GM12878 (cell line): ENCODE results near the gene TAF6L. TPM values are rescaled to one million over a fixed set of nuclear protein-coding genes. Genes with fewer than 3 reads are reported as not detected.

Source experiments
- BCL11A ChIP-seq: IDR thresholded peaks from 2 replicates; pipeline ENCODE4 v1.6.1; 2011; ENCODE audit warnings: low read depth, low read length
- BHLHE40 ChIP-seq, 2 experiments: fragments of 450-650 bp in 1 of 2; IDR thresholded peaks; 2 replicates each; pipeline ENCODE4 v1.6.1; 2011 to 2017; ENCODE audit warnings: low read depth in 2 of 2, borderline replicate concordance in 1 of 2, improper control_type of control experiment in 1 of 2, low read length in 1 of 2, mild to moderate bottlenecking in 1 of 2
- CBFB ChIP-seq: IDR thresholded peaks from 2 replicates; pipeline ENCODE4 v1.6.1; 2016; ENCODE audit warnings: antibody characterized with exemption, low read depth
- CBX5 ChIP-seq: sonication (generic); IDR thresholded peaks from 2 replicates; pipeline ENCODE4 v1.6.1; 2016; ENCODE audit warnings: low read depth, moderate library complexity, mild to moderate bottlenecking, inconsistent platforms
- CREM ChIP-seq: IDR thresholded peaks from 2 replicates; pipeline ENCODE4 v1.6.1; 2014; ENCODE audit warnings: antibody characterized with exemption, low read depth
- EED ChIP-seq: sonication (generic); IDR thresholded peaks from 2 replicates; pipeline ENCODE4 v1.6.1; 2016; ENCODE audit warnings: antibody characterized with exemption, low read depth
- EGR1 ChIP-seq, 2 experiments: IDR thresholded peaks; 1 replicate in 1 of 2; 2 replicates in 1 of 2; pipeline ENCODE4 v1.6.1; 2011 to 2012; ENCODE audit warnings: low read depth in 2 of 2, low read length in 2 of 2, borderline replicate concordance in 1 of 2, mild to moderate bottlenecking in 1 of 2, moderate library complexity in 1 of 2
- GABPA ChIP-seq: IDR thresholded peaks from 2 replicates; pipeline ENCODE4 v1.6.1; 2014; ENCODE audit warnings: antibody characterized with exemption, low read depth, mild to moderate bottlenecking, inconsistent platforms
- LARP7 ChIP-seq: fragments of 450-650 bp; IDR thresholded peaks from 2 replicates; pipeline ENCODE4 v1.6.1; 2017; ENCODE audit warnings: mild to moderate bottlenecking
- MEF2A ChIP-seq: IDR thresholded peaks from 2 replicates; pipeline ENCODE4 v1.6.1; 2011; ENCODE audit warnings: low read depth, mild to moderate bottlenecking, low read length, moderate library complexity; ENCODE audit not compliant: insufficient read depth
- MYC ChIP-seq: IDR thresholded peaks from 2 replicates; pipeline ENCODE4 v1.6.1; 2011; ENCODE audit warnings: mild to moderate bottlenecking, low read length, moderate library complexity, inconsistent platforms; ENCODE audit not compliant: insufficient read depth, insufficient replicate concordance, insufficient read length, severe bottlenecking
- PAX5 ChIP-seq: IDR thresholded peaks from 2 replicates; pipeline ENCODE4 v1.6.1; 2011; ENCODE audit warnings: low read depth, low read length, borderline replicate concordance
- PML ChIP-seq: IDR thresholded peaks from 2 replicates; pipeline ENCODE4 v1.6.1; 2012; ENCODE audit warnings: low read length, inconsistent platforms
- RB1 ChIP-seq: fragments of 450-650 bp; formaldehyde crosslinking; IDR thresholded peaks from 2 replicates; pipeline ENCODE4 v1.6.1; 2017; ENCODE audit warnings: mild to moderate bottlenecking, borderline replicate concordance
- SMARCA5 ChIP-seq: fragments of 450-650 bp; IDR thresholded peaks from 2 replicates; pipeline ENCODE4 v1.6.1; 2017; ENCODE audit warnings: mild to moderate bottlenecking
- SRF ChIP-seq, 2 experiments: IDR thresholded peaks; 2 replicates each; pipeline ENCODE4 v1.6.1; 2011; ENCODE audit warnings: low read depth in 2 of 2, low read length in 2 of 2, mild to moderate bottlenecking in 1 of 2, moderate library complexity in 1 of 2
- YY1 ChIP-seq: IDR thresholded peaks from 2 replicates; pipeline ENCODE4 v1.6.1; 2011; ENCODE audit warnings: low read depth, mild to moderate bottlenecking, low read length
- polyA plus RNA-seq, 11 experiments: library from polyadenylated mRNA; depleted of rRNA in 4 of 11; unstranded in 6 of 11; stranded (reverse) in 5 of 11; fragments of >200 nt; fragmentation: Nextera tagmentation in 4 of 11; fragmentation: Illumina TruSeq in 1 of 11; extraction: Ambion mirVana in 4 of 11; extraction: Trizol in 1 of 11; gene quantifications; 1 replicate in 1 of 11; 2 replicates in 10 of 11; pipeline versions ENCODE4 v1.2.1 to v1.2.3, GENCODE V29; 2011 to 2016; ENCODE audit warnings: inconsistent platforms in 2 of 11, missing spikeins in 2 of 11, low read depth in 1 of 11
- total RNA-seq, 4 experiments: library from RNA; depleted of rRNA in 3 of 4; stranded (reverse); fragments of >200 nt in 3 of 4; fragmentation: Illumina TruSeq in 1 of 4; extraction: Trizol in 1 of 4; gene quantifications; 2 replicates each; pipeline versions ENCODE4 v1.2.1 to v1.2.3, GENCODE V29; 2013 to 2021
- TF ChIP-seq, protein P1 (sequence below): IDR thresholded peaks from 2 replicates; pipeline ENCODE4 v1.6.1; 2011; ENCODE audit warnings: borderline replicate concordance, low read depth, mild to moderate bottlenecking, moderate library complexity, low read length; ENCODE audit not compliant: insufficient read depth, poor library complexity, severe bottlenecking
- TF ChIP-seq, protein P2 (sequence below): fragments of 450-650 bp; IDR thresholded peaks from 2 replicates; pipeline ENCODE4 v1.6.1; 2016; ENCODE audit warnings: mild to moderate bottlenecking
- TF ChIP-seq, protein P3 (sequence below): fragments of 450-650 bp; formaldehyde crosslinking; IDR thresholded peaks from 2 replicates; pipeline ENCODE4 v1.5.0; 2022; ENCODE audit warnings: mild to moderate bottlenecking, missing genetic modification characterization
- TF ChIP-seq, protein P4 (sequence below): IDR thresholded peaks from 2 replicates; pipeline ENCODE4 v1.6.1; 2012; ENCODE audit warnings: low read depth, low read length, improper control_type of control experiment

The TAF6L gene
- total and polyA plus RNA-seq, 10 of the 15 experiments (the other 5 are each of a cell fraction or from before 2014, with no cell fraction given) = 0.15 to 35.6 (median 19.0) TPM

DNA sequence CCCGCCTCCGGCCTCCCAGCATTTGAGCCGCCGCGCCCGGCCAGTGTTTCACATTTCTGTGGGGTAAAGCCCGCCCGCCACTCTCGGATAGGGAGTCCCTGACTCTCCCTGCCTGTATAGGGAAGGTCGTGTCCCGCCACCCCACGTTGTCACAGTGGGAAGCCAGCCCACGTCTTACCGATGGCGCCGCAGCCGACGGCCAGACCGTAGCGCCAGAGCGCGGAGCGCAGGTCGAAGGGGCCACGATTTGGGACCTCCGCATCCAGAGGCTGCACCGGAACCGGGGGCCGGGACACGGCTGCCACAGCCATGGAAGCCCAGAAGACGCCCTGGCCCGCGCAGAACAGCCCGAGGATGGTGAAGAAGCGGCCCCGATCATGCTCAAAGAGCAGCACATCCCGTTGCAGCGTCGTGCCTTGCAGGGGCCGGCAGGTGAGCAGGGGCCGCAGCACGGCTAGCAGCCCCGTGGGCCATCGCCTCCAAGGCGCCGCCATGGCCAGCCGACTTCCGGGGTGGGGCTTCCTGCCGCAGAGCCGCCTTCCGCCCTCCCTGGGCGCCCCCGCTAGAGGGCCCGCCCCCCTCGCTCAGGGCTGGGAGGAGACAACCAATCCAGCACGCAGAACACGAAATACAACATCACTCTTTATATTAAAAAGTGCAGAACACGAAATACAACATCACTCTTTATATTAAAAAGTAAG is 20.5 kb downstream of the TAF6L start, which contains the start of gene TMEM223 (continued):
- TF ChIP-seq, protein P1, sequence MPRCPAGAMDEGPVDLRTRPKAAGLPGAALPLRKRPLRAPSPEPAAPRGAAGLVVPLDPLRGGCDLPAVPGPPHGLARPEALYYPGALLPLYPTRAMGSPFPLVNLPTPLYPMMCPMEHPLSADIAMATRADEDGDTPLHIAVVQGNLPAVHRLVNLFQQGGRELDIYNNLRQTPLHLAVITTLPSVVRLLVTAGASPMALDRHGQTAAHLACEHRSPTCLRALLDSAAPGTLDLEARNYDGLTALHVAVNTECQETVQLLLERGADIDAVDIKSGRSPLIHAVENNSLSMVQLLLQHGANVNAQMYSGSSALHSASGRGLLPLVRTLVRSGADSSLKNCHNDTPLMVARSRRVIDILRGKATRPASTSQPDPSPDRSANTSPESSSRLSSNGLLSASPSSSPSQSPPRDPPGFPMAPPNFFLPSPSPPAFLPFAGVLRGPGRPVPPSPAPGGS = peak; percentile 94
- TF ChIP-seq CREM (no peak), BCL11A (0 out of 2 replicates have a peak, but pooled peaks have one; percentile 7), EED (0 out of 2 replicates have a peak, but pooled peaks have one; percentile 12), PML (peak; percentile 85), EGR1 (IDR thresholded peaks at IDR 0.05; ENCODE audit: borderline replicate concordance in 1 of 2, low read depth in 2 of 2, low read length in 2 of 2) (peak in 1 of 2 experiments; percentile 81; a peak in 2 of 3 replicates), CBFB (0 out of 2 replicates have a peak, but pooled peaks have one; percentile 49), SMARCA5 (peak; percentile 46; the same call in 1 of the 2 replicates), SRF (IDR thresholded peaks at IDR 0.05; ENCODE audit: low read depth in 2 of 2, low read length in 2 of 2) (peak in 1 of 2 experiments; percentile 43; a peak in 1 of 4 replicates), GABPA (peak; percentile 86), RB1 (0 out of 2 replicates have a peak, but pooled peaks have one; percentile 23), CBX5 (no peak), PAX5 (peak; percentile 43; the same call in 1 of the 2 replicates), MEF2A (no peak), YY1 (peak; percentile 97), LARP7 (peak; percentile 85), MYC (peak; percentile 19), BHLHE40 (IDR thresholded peaks at IDR 0.05; ENCODE audit: borderline replicate concordance in 1 of 2, low read depth in 2 of 2, low read length in 1 of 2) (peak; percentile 15 to 54; a peak in 1 of 4 replicates)
- TF ChIP-seq, protein P2, sequence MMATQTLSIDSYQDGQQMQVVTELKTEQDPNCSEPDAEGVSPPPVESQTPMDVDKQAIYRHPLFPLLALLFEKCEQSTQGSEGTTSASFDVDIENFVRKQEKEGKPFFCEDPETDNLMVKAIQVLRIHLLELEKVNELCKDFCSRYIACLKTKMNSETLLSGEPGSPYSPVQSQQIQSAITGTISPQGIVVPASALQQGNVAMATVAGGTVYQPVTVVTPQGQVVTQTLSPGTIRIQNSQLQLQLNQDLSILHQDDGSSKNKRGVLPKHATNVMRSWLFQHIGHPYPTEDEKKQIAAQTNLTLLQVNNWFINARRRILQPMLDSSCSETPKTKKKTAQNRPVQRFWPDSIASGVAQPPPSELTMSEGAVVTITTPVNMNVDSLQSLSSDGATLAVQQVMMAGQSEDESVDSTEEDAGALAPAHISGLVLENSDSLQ = 0 out of 2 replicates have a peak, but pooled peaks have one; percentile 34
- TF ChIP-seq, protein P3, sequence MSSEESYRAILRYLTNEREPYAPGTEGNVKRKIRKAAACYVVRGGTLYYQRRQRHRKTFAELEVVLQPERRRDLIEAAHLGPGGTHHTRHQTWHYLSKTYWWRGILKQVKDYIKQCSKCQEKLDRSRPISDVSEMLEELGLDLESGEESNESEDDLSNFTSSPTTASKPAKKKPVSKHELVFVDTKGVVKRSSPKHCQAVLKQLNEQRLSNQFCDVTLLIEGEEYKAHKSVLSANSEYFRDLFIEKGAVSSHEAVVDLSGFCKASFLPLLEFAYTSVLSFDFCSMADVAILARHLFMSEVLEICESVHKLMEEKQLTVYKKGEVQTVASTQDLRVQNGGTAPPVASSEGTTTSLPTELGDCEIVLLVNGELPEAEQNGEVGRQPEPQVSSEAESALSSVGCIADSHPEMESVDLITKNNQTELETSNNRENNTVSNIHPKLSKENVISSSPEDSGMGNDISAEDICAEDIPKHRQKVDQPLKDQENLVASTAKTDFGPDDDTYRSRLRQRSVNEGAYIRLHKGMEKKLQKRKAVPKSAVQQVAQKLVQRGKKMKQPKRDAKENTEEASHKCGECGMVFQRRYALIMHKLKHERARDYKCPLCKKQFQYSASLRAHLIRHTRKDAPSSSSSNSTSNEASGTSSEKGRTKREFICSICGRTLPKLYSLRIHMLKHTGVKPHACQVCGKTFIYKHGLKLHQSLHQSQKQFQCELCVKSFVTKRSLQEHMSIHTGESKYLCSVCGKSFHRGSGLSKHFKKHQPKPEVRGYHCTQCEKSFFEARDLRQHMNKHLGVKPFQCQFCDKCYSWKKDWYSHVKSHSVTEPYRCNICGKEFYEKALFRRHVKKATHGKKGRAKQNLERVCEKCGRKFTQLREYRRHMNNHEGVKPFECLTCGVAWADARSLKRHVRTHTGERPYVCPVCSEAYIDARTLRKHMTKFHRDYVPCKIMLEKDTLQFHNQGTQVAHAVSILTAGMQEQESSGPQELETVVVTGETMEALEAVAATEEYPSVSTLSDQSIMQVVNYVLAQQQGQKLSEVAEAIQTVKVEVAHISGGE (CRISPR knock-in tag) = 0 out of 2 replicates have a peak, but pooled peaks have one; percentile 4
- TF ChIP-seq, protein P4, sequence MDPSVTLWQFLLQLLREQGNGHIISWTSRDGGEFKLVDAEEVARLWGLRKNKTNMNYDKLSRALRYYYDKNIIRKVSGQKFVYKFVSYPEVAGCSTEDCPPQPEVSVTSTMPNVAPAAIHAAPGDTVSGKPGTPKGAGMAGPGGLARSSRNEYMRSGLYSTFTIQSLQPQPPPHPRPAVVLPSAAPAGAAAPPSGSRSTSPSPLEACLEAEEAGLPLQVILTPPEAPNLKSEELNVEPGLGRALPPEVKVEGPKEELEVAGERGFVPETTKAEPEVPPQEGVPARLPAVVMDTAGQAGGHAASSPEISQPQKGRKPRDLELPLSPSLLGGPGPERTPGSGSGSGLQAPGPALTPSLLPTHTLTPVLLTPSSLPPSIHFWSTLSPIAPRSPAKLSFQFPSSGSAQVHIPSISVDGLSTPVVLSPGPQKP = peak; percentile 48; the same call in 1 of the 2 replicates
